Liver (tissue), 3 donors: Measurements from ENCODE around the gene MYO7B.

Experiments
- EGR1 ChIP-seq, 2 donors: IDR thresholded peaks; 2 replicates each; pipeline ENCODE4 v1.6.1; 2016 to 2018; ENCODE audit warnings: antibody characterized with exemption in 2 of 2, low read depth in 2 of 2
- FOXA1 ChIP-seq: IDR thresholded peaks from 2 replicates; pipeline ENCODE4 v1.6.1; 2016; ENCODE audit warnings: antibody characterized with exemption
- HNF4A ChIP-seq, 2 donors: conservative IDR thresholded peaks; 2 replicates each; pipeline ENCODE4 v1.6.1; 2016; ENCODE audit warnings: antibody characterized with exemption in 2 of 2, mild to moderate bottlenecking in 2 of 2
- NR2F2 ChIP-seq: IDR thresholded peaks from 2 replicates; pipeline ENCODE4 v1.6.1; 2016; ENCODE audit warnings: antibody characterized with exemption
- RAD21 ChIP-seq, 2 donors: IDR thresholded peaks; 2 replicates each; pipeline ENCODE4 v1.6.1; 2016; ENCODE audit warnings: antibody characterized with exemption in 2 of 2, mild to moderate bottlenecking in 2 of 2
- RXRA ChIP-seq, 2 donors: IDR thresholded peaks; 2 replicates each; pipeline ENCODE4 v1.6.1; 2017 to 2018; ENCODE audit warnings: antibody characterized with exemption in 2 of 2, mild to moderate bottlenecking in 1 of 2
- SP1 ChIP-seq: IDR thresholded peaks from 2 replicates; pipeline ENCODE4 v1.6.1; 2018; ENCODE audit warnings: antibody characterized with exemption, mild to moderate bottlenecking
- TAF1 ChIP-seq: conservative IDR thresholded peaks from 2 replicates; pipeline ENCODE4 v1.6.1; 2016; ENCODE audit warnings: antibody characterized with exemption, mild to moderate bottlenecking
- YY1 ChIP-seq: IDR thresholded peaks from 2 replicates; pipeline ENCODE4 v1.6.1; 2016; ENCODE audit warnings: antibody characterized with exemption, mild to moderate bottlenecking
- TF ChIP-seq, protein P1 (sequence below): fragments of 150-350 bp; IDR thresholded peaks from 2 replicates; pipeline ENCODE4 v1.5.1; 2017; ENCODE audit warnings: improper control_type of control experiment, low read depth, low read length; ENCODE audit not compliant: missing input control
- TF ChIP-seq, protein P2 (sequence below): IDR thresholded peaks from 2 replicates; pipeline ENCODE4 v1.6.1; 2016; ENCODE audit warnings: antibody characterized with exemption
- TF ChIP-seq, protein P3 (sequence below): IDR thresholded peaks from 2 replicates; pipeline ENCODE4 v1.6.1; 2016; ENCODE audit warnings: antibody characterized with exemption, mild to moderate bottlenecking
- TF ChIP-seq, protein P4 (sequence below): IDR thresholded peaks from 2 replicates; pipeline ENCODE4 v1.6.1; 2016; ENCODE audit warnings: antibody characterized with exemption
- TF ChIP-seq, protein P5 (sequence below): IDR thresholded peaks from 2 replicates; pipeline ENCODE4 v1.6.1; 2016; ENCODE audit warnings: antibody characterized with exemption
- donor health status: healthy.
- donor health status: healthy.

DNA sequence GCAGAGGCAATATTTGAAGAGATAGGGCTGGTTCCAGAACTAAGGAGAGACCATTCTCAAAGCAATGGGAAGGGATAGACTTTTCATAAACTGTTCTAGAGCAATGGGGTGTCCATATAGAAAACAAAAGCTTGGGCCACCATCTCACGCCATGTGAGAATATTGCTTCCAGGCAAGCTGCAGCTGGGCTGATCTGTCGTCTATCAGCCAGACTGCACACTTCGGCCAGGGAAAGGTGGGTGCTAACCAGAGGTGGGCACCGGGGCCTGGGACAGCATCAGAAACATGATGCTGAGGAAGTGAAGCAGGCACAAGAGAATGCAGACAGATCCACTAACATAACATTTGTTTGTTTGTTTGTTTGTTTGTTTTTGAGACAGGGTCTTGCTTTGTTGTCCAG lies 43.7 kb downstream of the MYO7B start:
- TF ChIP-seq YY1 (no peak), TAF1 (no peak), EGR1 (IDR thresholded peaks at IDR 0.05; ENCODE audit: low read depth in 2 of 2) (no peak), RXRA (IDR thresholded peaks at IDR 0.05) (no peak), RAD21 (IDR thresholded peaks at IDR 0.05) (no peak), SP1 (no peak), FOXA1 (no peak), HNF4A (conservative IDR thresholded peaks at IDR 0.05) (no peak), NR2F2 (no peak)
- TF ChIP-seq, protein P1, sequence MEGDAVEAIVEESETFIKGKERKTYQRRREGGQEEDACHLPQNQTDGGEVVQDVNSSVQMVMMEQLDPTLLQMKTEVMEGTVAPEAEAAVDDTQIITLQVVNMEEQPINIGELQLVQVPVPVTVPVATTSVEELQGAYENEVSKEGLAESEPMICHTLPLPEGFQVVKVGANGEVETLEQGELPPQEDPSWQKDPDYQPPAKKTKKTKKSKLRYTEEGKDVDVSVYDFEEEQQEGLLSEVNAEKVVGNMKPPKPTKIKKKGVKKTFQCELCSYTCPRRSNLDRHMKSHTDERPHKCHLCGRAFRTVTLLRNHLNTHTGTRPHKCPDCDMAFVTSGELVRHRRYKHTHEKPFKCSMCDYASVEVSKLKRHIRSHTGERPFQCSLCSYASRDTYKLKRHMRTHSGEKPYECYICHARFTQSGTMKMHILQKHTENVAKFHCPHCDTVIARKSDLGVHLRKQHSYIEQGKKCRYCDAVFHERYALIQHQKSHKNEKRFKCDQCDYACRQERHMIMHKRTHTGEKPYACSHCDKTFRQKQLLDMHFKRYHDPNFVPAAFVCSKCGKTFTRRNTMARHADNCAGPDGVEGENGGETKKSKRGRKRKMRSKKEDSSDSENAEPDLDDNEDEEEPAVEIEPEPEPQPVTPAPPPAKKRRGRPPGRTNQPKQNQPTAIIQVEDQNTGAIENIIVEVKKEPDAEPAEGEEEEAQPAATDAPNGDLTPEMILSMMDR = no peak
- TF ChIP-seq, protein P2, sequence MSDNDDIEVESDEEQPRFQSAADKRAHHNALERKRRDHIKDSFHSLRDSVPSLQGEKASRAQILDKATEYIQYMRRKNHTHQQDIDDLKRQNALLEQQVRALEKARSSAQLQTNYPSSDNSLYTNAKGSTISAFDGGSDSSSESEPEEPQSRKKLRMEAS = no peak
- TF ChIP-seq, protein P3, sequence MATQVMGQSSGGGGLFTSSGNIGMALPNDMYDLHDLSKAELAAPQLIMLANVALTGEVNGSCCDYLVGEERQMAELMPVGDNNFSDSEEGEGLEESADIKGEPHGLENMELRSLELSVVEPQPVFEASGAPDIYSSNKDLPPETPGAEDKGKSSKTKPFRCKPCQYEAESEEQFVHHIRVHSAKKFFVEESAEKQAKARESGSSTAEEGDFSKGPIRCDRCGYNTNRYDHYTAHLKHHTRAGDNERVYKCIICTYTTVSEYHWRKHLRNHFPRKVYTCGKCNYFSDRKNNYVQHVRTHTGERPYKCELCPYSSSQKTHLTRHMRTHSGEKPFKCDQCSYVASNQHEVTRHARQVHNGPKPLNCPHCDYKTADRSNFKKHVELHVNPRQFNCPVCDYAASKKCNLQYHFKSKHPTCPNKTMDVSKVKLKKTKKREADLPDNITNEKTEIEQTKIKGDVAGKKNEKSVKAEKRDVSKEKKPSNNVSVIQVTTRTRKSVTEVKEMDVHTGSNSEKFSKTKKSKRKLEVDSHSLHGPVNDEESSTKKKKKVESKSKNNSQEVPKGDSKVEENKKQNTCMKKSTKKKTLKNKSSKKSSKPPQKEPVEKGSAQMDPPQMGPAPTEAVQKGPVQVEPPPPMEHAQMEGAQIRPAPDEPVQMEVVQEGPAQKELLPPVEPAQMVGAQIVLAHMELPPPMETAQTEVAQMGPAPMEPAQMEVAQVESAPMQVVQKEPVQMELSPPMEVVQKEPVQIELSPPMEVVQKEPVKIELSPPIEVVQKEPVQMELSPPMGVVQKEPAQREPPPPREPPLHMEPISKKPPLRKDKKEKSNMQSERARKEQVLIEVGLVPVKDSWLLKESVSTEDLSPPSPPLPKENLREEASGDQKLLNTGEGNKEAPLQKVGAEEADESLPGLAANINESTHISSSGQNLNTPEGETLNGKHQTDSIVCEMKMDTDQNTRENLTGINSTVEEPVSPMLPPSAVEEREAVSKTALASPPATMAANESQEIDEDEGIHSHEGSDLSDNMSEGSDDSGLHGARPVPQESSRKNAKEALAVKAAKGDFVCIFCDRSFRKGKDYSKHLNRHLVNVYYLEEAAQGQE = no peak
- TF ChIP-seq, protein P4, sequence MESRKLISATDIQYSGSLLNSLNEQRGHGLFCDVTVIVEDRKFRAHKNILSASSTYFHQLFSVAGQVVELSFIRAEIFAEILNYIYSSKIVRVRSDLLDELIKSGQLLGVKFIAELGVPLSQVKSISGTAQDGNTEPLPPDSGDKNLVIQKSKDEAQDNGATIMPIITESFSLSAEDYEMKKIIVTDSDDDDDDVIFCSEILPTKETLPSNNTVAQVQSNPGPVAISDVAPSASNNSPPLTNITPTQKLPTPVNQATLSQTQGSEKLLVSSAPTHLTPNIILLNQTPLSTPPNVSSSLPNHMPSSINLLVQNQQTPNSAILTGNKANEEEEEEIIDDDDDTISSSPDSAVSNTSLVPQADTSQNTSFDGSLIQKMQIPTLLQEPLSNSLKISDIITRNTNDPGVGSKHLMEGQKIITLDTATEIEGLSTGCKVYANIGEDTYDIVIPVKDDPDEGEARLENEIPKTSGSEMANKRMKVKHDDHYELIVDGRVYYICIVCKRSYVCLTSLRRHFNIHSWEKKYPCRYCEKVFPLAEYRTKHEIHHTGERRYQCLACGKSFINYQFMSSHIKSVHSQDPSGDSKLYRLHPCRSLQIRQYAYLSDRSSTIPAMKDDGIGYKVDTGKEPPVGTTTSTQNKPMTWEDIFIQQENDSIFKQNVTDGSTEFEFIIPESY = no peak
- TF ChIP-seq, protein P5, sequence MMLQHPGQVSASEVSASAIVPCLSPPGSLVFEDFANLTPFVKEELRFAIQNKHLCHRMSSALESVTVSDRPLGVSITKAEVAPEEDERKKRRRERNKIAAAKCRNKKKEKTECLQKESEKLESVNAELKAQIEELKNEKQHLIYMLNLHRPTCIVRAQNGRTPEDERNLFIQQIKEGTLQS = no peak
